Naive thymus-derived CD4-positive, alpha-beta T cell (primary cell): ENCODE data around the gene RPL31. TPM values are rescaled to one million over a fixed set of nuclear protein-coding genes. Genes with fewer than 3 reads are reported as not detected.

Experiments
- ATAC-seq: fragments of 150-1000 bp; cut with Tn5 transposase; 2 replicates; pipeline ENCODE4 v1.10.0; 2021; ENCODE audit warnings: mild to moderate bottlenecking, moderate library complexity
- CTCF ChIA-PET: fragments of 350-600 bp; sonication (Branson Sonifier 250); formaldehyde crosslinking; loops from one replicate; lab custom pipeline; 2021; ENCODE audit warnings: antibody characterized with exemption; lab: Charles Lee
- POLR2A ChIA-PET: fragments of 350-600 bp; sonication (Branson Sonifier 250); formaldehyde crosslinking; loops from one replicate; lab custom pipeline; 2021; ENCODE audit warnings: antibody characterized with exemption, inconsistent platforms; lab: Charles Lee
- DNase-seq, 9 donors: peaks; one replicate each; pipeline versions ENCODE4 v3.0.0 to v3.0.0-alpha.2; 2020 to 2022; ENCODE audit warnings: mixed read lengths in 1 of 9
- H3K27ac ChIP-seq: one replicate; pipeline ENCODE4 v1.7.0; 2013; ENCODE audit warnings: mild to moderate bottlenecking, low read depth, low read length, moderate library complexity
- H3K27me3 ChIP-seq, 2 donors: one replicate each; pipeline ENCODE4 v1.7.0; 2013; ENCODE audit warnings: low read length in 2 of 2, mild to moderate bottlenecking in 2 of 2, moderate library complexity in 2 of 2; ENCODE audit not compliant: control insufficient read depth in 2 of 2, insufficient read depth in 2 of 2
- H3K36me3 ChIP-seq, 3 experiments: 1 replicate in 2 of 3; 2 replicates in 1 of 3; pipeline ENCODE4 v1.7.0; 2013; ENCODE audit warnings: low read length in 3 of 3, mild to moderate bottlenecking in 3 of 3, moderate library complexity in 1 of 3; ENCODE audit not compliant: insufficient read depth in 3 of 3, control insufficient read depth in 2 of 3
- H3K4me1 ChIP-seq, 2 donors: one replicate each; pipeline ENCODE4 v1.7.0; 2013; ENCODE audit warnings: low read length in 2 of 2, mild to moderate bottlenecking in 2 of 2, moderate library complexity in 1 of 2; ENCODE audit not compliant: control insufficient read depth in 2 of 2, insufficient read depth in 2 of 2
- H3K4me3 ChIP-seq: 2 replicates; pipeline ENCODE4 v1.7.0; 2013; ENCODE audit warnings: mild to moderate bottlenecking, low read length
- H3K9me3 ChIP-seq, 3 experiments: 1 replicate in 2 of 3; 2 replicates in 1 of 3; pipeline ENCODE4 v1.7.0; 2013; ENCODE audit warnings: low read length in 3 of 3; ENCODE audit not compliant: control insufficient read depth in 2 of 3
- H3K27ac Mint-ChIP-seq, 9 donors: one replicate each; pipeline ENCODE4 v1.8.0; 2020 to 2022; ENCODE audit warnings: mixed read lengths in 9 of 9, mild to moderate bottlenecking in 8 of 9, moderate library complexity in 5 of 9, inconsistent platforms in 2 of 9
- H3K27me3 Mint-ChIP-seq, 5 donors: one replicate each; pipeline ENCODE4 v1.8.0; 2021 to 2022; ENCODE audit warnings: mixed read lengths in 5 of 5, mild to moderate bottlenecking in 1 of 5
- H3K36me3 Mint-ChIP-seq, 5 donors: one replicate each; pipeline ENCODE4 v1.8.0; 2020 to 2022; ENCODE audit warnings: mixed read lengths in 5 of 5, mild to moderate bottlenecking in 3 of 5, inconsistent platforms in 1 of 5
- H3K4me1 Mint-ChIP-seq, 7 donors: one replicate each; pipeline ENCODE4 v1.8.0; 2020 to 2022; ENCODE audit warnings: mixed read lengths in 7 of 7, mild to moderate bottlenecking in 3 of 7, inconsistent platforms in 1 of 7
- H3K4me3 Mint-ChIP-seq, 10 donors: one replicate each; pipeline ENCODE4 v1.8.0; 2020 to 2022; ENCODE audit warnings: mild to moderate bottlenecking in 10 of 10, mixed read lengths in 10 of 10, moderate library complexity in 6 of 10, inconsistent platforms in 2 of 10
- H3K9me3 Mint-ChIP-seq, 11 donors: one replicate each; pipeline ENCODE4 v1.8.0; 2020 to 2022; ENCODE audit warnings: mixed read lengths in 11 of 11, mild to moderate bottlenecking in 4 of 11, inconsistent platforms in 1 of 11, moderate library complexity in 1 of 11
- intact Hi-C, 2 donors: fragments of 100-400 bp; cut with micrococcal nuclease; formaldehyde crosslinking; loops; one replicate each; pipeline ENCODE4 v1.15.1; 2023
- polyA plus RNA-seq, 2 donors: library from polyadenylated mRNA; unstranded; fragments of 300-500 nt; fragmentation: Illumina TruSeq; gene quantifications; one replicate each; pipeline ENCODE4 v1.2.3, GENCODE V29; 2021
- total RNA-seq, 6 experiments: library from RNA in 5 of 6; stranded (reverse) in 5 of 6; gene quantifications; 1 replicate in 5 of 6; 2 replicates in 1 of 6; pipeline ENCODE4 v1.2.3 and lab custom pipeline; 2021 to 2026

The RPL31 gene
- total and polyA plus RNA-seq, 7 experiments from 2014 or later = 1,182 to 8,686 (median 2,740) TPM

DNA sequence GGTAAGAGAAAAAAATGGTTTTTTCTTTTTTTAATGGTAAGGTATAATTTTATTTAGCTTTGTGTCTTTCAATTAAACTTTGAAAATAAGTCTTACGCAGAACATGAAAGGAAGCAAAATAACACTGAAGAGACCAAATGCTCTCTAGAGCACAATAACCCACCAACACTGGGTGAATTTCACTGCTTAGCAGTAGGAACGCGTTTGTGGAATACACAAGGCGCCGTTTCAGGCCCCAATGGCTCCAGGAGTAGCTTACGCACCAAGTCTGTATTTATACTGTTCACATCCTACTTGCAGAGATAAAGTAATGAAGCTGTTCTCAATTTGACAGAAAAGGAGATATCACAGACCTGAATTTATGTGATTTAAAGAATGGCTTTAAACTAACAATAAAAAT, 23.5 kb downstream of the RPL31 start:
- Histone ChIP-seq H3K36me3 (no peaks in the 10 kb centered on the region), H3K27ac (no peak overlapping the region), H3K4me1 (no peaks in the 10 kb centered on the region), H3K4me3 (no peak overlapping the region), H3K27me3 (no peaks in the 10 kb centered on the region), H3K9me3 (no peaks in the 10 kb centered on the region)
- Mint-ChIP-seq H3K4me1 (peaks cover 0 to 3% (median 0%) of the 10 kb centered on the region in 7 donors), H3K27ac (no peak overlapping the region), H3K4me3 (no peak overlapping the region), H3K27me3 (no peaks in the 10 kb centered on the region), H3K9me3 (no peaks in the 10 kb centered on the region), H3K36me3 (peaks cover 0 to 6% (median 0%) of the 10 kb centered on the region in 5 donors)
- DNase-seq (no peak), ATAC-seq (no peak)
- CTCF ChIA-PET = no interaction called here
- POLR2A ChIA-PET = interaction anchor here (0.8 kb wide), 1 partner anchor 21 kb away, joined by 3 read pairs; no protein-coding TSS in a partner anchor
- intact Hi-C loops = no loop called here

DNA sequence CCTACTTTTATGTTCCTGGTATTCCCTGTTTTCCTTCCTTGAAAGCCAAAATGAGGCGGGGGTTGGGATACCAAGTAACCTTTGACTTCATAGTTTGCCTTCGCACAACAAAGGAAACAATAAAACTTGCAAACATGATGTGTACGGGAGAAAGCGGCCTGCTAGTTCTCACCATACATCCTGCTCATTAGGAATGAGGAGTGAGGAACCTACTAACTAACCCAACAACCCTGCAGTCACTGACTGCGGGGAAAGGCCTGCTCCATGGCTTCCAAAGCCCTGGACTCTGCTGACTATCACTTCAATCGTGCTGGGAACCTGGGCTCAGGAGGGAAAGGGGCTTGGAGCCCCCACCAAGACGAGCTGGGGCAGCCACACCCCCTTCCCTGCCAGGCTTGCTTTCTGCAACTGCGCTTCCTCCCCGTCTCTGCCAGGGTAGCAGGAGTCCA, 24.2 kb downstream of the RPL31 start:
- H3K4me3 Mint-ChIP-seq = no peak overlapping the region
- no peak for DNase-seq

DNA sequence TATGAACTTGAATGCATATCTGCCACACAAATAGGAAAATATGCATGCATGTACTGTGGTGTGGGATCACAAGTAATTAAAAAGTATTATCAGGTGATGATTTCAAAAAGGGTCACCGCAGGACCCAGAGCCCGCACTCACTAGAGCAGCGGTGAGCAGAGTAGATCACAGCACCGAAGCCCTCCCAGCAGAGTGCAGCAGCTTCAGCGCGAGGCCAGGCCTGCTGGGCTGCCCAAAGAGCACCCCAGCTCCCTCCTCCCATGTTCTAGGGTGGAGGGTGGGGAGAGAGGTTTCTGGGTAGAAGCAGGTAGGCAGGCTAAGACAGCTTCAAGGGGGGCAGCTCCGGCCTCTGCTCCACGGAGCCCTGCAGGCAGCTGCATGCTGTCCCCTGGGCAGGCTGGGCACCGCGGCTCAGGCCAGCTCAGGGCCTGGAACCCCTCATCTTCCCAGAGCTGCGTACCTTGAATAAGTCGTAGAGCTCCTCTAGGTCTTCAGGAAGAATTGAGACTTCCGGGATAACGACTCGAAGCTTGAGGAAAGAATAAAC, 24.9 kb downstream of the RPL31 start:
- no peaks in the 10 kb centered on the region for H3K4me1 ChIP-seq
- peaks cover 0 to 3% (median 0%) of the 10 kb centered on the region in 7 donors for H3K4me1 Mint-ChIP-seq
- intact Hi-C loops = no loop called here
- no peaks in the 10 kb centered on the region for H3K36me3 ChIP-seq
- no peak overlapping the region for H3K27ac Mint-ChIP-seq
- H3K9me3 Mint-ChIP-seq = no peaks in the 10 kb centered on the region
- H3K4me3 Mint-ChIP-seq = no peak overlapping the region
- ChIA-PET CTCF (interaction anchor here (0.6 kb wide), 1 partner anchor 1971 kb away, joined by 3 read pairs; no protein-coding TSS in a partner anchor), POLR2A (interaction anchor here (0.6 kb wide), 2 partner anchors 186 to 618 kb away, joined by 3 read pairs; no protein-coding TSS in a partner anchor)
- no peaks in the 10 kb centered on the region for H3K27me3 ChIP-seq
- no peak overlapping the region for H3K4me3 ChIP-seq
- ATAC-seq (no peak), DNase-seq (no peak)
- peaks cover 0 to 3% (median 0%) of the 10 kb centered on the region in 5 donors for H3K36me3 Mint-ChIP-seq
- no peaks in the 10 kb centered on the region for H3K27me3 Mint-ChIP-seq
- H3K27ac ChIP-seq = no peak overlapping the region
- H3K9me3 ChIP-seq = no peaks in the 10 kb centered on the region

More for the DNA sequence above, 24.2 kb downstream of the RPL31 start:
- Histone ChIP-seq H3K4me1 (no peaks in the 10 kb centered on the region), H3K36me3 (no peaks in the 10 kb centered on the region), H3K9me3 (no peaks in the 10 kb centered on the region), H3K4me3 (no peak overlapping the region), H3K27ac (no peak overlapping the region), H3K27me3 (no peaks in the 10 kb centered on the region)
- Mint-ChIP-seq H3K4me1 (peaks cover 0 to 3% (median 0%) of the 10 kb centered on the region in 7 donors), H3K9me3 (no peaks in the 10 kb centered on the region), H3K27ac (peak overlapping the region in 1 of 9 donors; percentile 32), H3K36me3 (peaks cover 0 to 3% (median 0%) of the 10 kb centered on the region in 5 donors), H3K27me3 (no peaks in the 10 kb centered on the region)
- intact Hi-C loops = no loop called here
- ChIA-PET POLR2A (interaction anchor here (0.8 kb wide), 1 partner anchor 22 kb away, joined by 3 read pairs; no protein-coding TSS in a partner anchor), CTCF (interaction anchor here (0.6 kb wide), 1 partner anchor 1970 kb away, joined by 3 read pairs; no protein-coding TSS in a partner anchor)
- no peak for ATAC-seq

DNA sequence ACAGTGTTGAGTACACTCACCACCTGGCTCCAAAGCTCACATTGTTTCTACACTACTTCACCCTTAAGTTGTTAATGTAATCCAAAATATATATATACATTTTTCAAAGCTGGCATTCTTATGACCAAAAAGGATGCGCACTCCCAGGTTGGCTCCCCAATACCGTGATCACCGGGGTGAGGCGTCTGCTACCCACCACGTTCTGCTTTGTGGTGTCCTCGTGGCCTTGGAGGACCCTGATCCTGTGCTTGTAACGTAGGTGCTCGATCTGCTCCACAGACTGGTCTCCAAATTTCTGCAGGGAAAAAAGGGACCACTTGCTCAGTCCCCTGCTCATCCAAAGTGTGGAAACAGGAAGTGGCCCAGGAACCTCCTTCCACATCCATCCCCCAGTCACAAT, 25.8 kb downstream of the RPL31 start:
- no peaks in the 10 kb centered on the region for H3K4me1 ChIP-seq
- no peak overlapping the region for H3K4me3 Mint-ChIP-seq
- intact Hi-C loops = no loop called here
- H3K36me3 ChIP-seq = no peaks in the 10 kb centered on the region
- ATAC-seq (no peak), DNase-seq (no peak)
- no peaks in the 10 kb centered on the region for H3K9me3 Mint-ChIP-seq
- H3K27me3 ChIP-seq = no peaks in the 10 kb centered on the region
- H3K27ac Mint-ChIP-seq = no peak overlapping the region
- H3K4me1 Mint-ChIP-seq = peaks cover 0 to 3% (median 0%) of the 10 kb centered on the region in 7 donors
- peaks cover 0 to 3% (median 0%) of the 10 kb centered on the region in 5 donors for H3K36me3 Mint-ChIP-seq
- no peaks in the 10 kb centered on the region for H3K9me3 ChIP-seq
- no peak overlapping the region for H3K4me3 ChIP-seq
- CTCF ChIA-PET = no interaction called here
- H3K27me3 Mint-ChIP-seq = no peaks in the 10 kb centered on the region
- H3K27ac ChIP-seq = no peak overlapping the region
- POLR2A ChIA-PET = interaction anchor here (0.6 kb wide), 1 partner anchor 619 kb away, joined by 3 read pairs; no protein-coding TSS in a partner anchor

DNA sequence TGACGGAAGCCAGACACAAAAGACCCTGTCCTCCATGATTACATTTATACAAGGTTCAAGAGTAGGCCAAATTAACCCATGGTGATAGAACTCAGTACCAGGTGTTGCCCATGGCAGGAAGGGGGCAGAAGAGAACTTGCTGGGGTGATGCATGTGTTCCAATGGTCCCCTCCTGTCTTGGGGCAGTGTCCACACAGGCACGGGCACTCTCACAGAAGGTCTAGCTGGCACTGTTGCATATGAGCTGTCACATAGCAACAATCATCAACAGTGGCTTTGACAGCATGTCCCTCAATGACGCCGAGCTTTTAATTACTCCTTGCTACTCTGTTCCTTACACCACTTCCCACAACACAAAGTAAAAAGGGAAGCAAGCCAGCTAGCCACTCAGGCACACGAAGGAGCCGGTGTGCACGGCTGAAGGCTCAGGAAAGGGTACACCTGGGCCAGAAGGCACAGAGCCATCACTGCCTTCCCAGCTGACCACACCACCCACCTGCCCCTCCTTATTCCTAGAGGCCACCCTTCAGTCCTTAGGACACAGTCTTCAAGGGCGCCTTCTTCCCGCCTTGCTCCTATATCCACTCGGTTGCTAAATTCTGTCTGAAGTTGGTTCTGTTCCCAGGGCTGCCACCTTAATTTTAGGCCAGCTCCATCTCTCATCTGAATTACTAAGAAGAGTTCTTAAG, 28.9 kb downstream of the RPL31 start:
- no peak overlapping the region for H3K4me3 Mint-ChIP-seq
- Histone ChIP-seq H3K9me3 (no peaks in the 10 kb centered on the region), H3K36me3 (no peaks in the 10 kb centered on the region), H3K4me3 (no peak overlapping the region), H3K27ac (no peak overlapping the region), H3K4me1 (no peaks in the 10 kb centered on the region), H3K27me3 (no peaks in the 10 kb centered on the region)
- ChIA-PET CTCF (interaction anchor here (1.2 kb wide), 1 partner anchor 19 kb away, joined by 8 read pairs; no protein-coding TSS in a partner anchor), POLR2A (interaction anchor here (0.6 kb wide), 1 partner anchor 166 kb away, joined by 3 read pairs; no protein-coding TSS in a partner anchor)
- intact Hi-C loops = no loop called here
- peaks cover 0 to 4% (median 0%) of the 10 kb centered on the region in 5 donors for H3K36me3 Mint-ChIP-seq
- H3K27me3 Mint-ChIP-seq = peaks cover 0 to 4% (median 0%) of the 10 kb centered on the region in 5 donors
- H3K4me1 Mint-ChIP-seq = no peaks in the 10 kb centered on the region
- DNase-seq = no peak
- H3K27ac Mint-ChIP-seq = no peak overlapping the region
- no peaks in the 10 kb centered on the region for H3K9me3 Mint-ChIP-seq
- ATAC-seq = peak; percentile 64

DNA sequence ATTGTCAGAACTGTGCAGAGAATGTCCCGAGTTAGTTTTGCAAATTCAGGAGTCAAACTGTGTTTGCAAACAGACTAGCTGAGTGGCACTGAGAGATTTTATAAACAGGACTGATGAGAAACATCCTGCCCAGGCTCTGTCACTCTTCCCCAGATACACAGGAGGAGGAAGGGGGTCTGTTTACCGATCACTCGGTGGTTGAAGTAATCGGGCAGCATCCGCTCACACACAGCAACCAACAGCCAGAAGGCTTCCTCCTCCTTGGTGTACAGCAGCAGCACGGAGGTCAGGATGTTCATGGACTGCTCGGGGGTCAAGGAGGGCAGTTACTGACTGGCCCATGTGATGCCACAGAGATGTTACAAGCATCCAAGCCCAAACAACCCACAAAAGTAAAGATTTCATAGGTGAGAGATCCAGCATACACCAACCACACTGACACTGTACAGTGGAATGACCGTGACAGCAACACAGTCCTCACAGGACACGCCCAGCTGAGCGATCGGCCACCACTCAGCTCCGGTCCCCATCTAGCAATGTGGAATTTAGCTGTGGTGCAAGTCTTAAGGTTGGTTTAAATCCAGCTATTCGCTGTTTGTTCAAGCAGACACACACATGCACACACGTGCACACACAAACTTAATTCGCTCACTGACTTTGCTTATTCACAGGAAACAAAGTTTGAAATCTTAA, 30.1 kb downstream of the RPL31 start:
- CTCF ChIA-PET = no interaction called here
- Histone ChIP-seq H3K36me3 (no peaks in the 10 kb centered on the region), H3K27ac (no peak overlapping the region), H3K4me1 (no peaks in the 10 kb centered on the region), H3K9me3 (no peaks in the 10 kb centered on the region), H3K27me3 (no peaks in the 10 kb centered on the region), H3K4me3 (no peak overlapping the region)
- no peak for DNase-seq
- H3K27ac Mint-ChIP-seq = no peak overlapping the region
- intact Hi-C loops = no loop called here
- ATAC-seq = no peak
- peaks cover 0 to 4% (median 0%) of the 10 kb centered on the region in 5 donors for H3K36me3 Mint-ChIP-seq
- H3K4me1 Mint-ChIP-seq = peaks cover 0 to 2% (median 0%) of the 10 kb centered on the region in 7 donors
- no peaks in the 10 kb centered on the region for H3K9me3 Mint-ChIP-seq
- no peak overlapping the region for H3K4me3 Mint-ChIP-seq
- peaks cover 0 to 4% (median 0%) of the 10 kb centered on the region in 5 donors for H3K27me3 Mint-ChIP-seq
- POLR2A ChIA-PET = interaction anchor here (1.1 kb wide), 1 partner anchor 31 kb away, joined by 3 read pairs; no protein-coding TSS in a partner anchor
